NB4 (cell line): ENCODE measurements around the gene CCDC38.

Source experiments
- DNase-seq: peaks from one replicate; pipeline ENCODE4 v3.0.0; 2010; ENCODE audit warnings: low read depth
- H3K4me3 ChIP-seq: one replicate; pipeline ENCODE4 v1.5.1; 2011; ENCODE audit warnings: mild to moderate bottlenecking, low read depth, low read length, moderate library complexity
- CTCF ChIP-seq: IDR thresholded peaks from one replicate; pipeline ENCODE4 v1.5.1; 2012; ENCODE audit warnings: low read depth, low read length
- MAX ChIP-seq: IDR thresholded peaks from 2 replicates; pipeline ENCODE4 v1.6.1; 2011; ENCODE audit warnings: low read depth, low read length
- MYC ChIP-seq: IDR thresholded peaks from 2 replicates; pipeline ENCODE4 v1.6.1; 2011; ENCODE audit warnings: low read depth, low read length
- POLR2A ChIP-seq: IDR thresholded peaks from 2 replicates; pipeline ENCODE4 v1.6.1; 2011; ENCODE audit warnings: mild to moderate bottlenecking; ENCODE audit not compliant: insufficient read length; ENCODE audit errors: extremely low read depth

Gene CCDC38

GRCh38 chr12:95880895-95881294 is 61.5 kb downstream of the CCDC38 start:
- no peak for DNase-seq
- TF ChIP-seq MYC (no peak), MAX (no peak), POLR2A (no peak), CTCF (no peak)
- H3K4me3 ChIP-seq = no peak overlapping the region

- no peak overlapping the region for H3K4me3 ChIP-seq
- DNase-seq = no peak
- TF ChIP-seq MYC (no peak), POLR2A (no peak), MAX (no peak), CTCF (no peak)
These were observed 64.8 kb downstream of the CCDC38 start for GRCh38 chr12:95877622-95878021.

- no peak for DNase-seq
- no peak for TF ChIP-seq MYC
- no peak for TF ChIP-seq POLR2A
- no peak for TF ChIP-seq MAX
- TF ChIP-seq CTCF = no peak
- H3K4me3 ChIP-seq = no peak overlapping the region
These were observed 68.0 kb downstream of the CCDC38 start for GRCh38 chr12:95874452-95874851.

- TF ChIP-seq POLR2A (no peak), CTCF (no peak)
- no peak for DNase-seq
- H3K4me3 ChIP-seq = no peak overlapping the region
These were observed 71.5 kb downstream of the CCDC38 start for GRCh38 chr12:95870897-95871296.

- TF ChIP-seq POLR2A (no peak), CTCF (no peak), MYC (no peak), MAX (no peak)
- no peak overlapping the region for H3K4me3 ChIP-seq
- no peak for DNase-seq
These were observed 79.1 kb downstream of the CCDC38 start for GRCh38 chr12:95863337-95863736.

- no peak for DNase-seq
- H3K4me3 ChIP-seq = no peak overlapping the region
- TF ChIP-seq MAX = no peak
- no peak for TF ChIP-seq POLR2A
- no peak for TF ChIP-seq MYC
- TF ChIP-seq CTCF = no peak
These were observed 80.4 kb downstream of the CCDC38 start for GRCh38 chr12:95862038-95862437.
